HG02943 (cell line): ENCODE measurements around the gene OCIAD2.
"Not testable (repeated sequence)": the region's sequence is repeated elsewhere in the genome, so short reads cannot be mapped to it uniquely, and the experiment has no call there.

Experiments used
- ATAC-seq: cut with Tn5 transposase; IDR thresholded peaks from one replicate; pipeline ENCODE4 v1.9.1; 2021; ENCODE audit warnings: mild to moderate bottlenecking, low read depth, moderate library complexity; ENCODE audit not compliant: unreplicated experiment

OCIAD2 gene

GRCh38 chr4:48858130-48858529 lies 48.4 kb downstream of the OCIAD2 start:
- ATAC-seq: no peak

- ATAC-seq: no peak
Observed at GRCh38 chr4:48854982-48855381, 51.6 kb downstream of the OCIAD2 start.

GRCh38 chr4:48854395-48854683 lies 52.2 kb downstream of the OCIAD2 start:
- ATAC-seq: no peak

GRCh38 chr4:48853604-48854394 lies 52.8 kb downstream of the OCIAD2 start:
- ATAC-seq: no peak

- ATAC-seq: no peak
Observed at GRCh38 chr4:48851651-48852050, 54.9 kb downstream of the OCIAD2 start.

GRCh38 chr4:48848799-48849198 lies 57.8 kb downstream of the OCIAD2 start:
- ATAC-seq: not testable (repeated sequence)

GRCh38 chr4:48844843-48845242 lies 61.7 kb downstream of the OCIAD2 start:
- ATAC-seq: no peak

- no peak for ATAC-seq
Observed at GRCh38 chr4:48841045-48841827, 65.3 kb downstream of the OCIAD2 start.

- no peak for ATAC-seq
Observed at GRCh38 chr4:48836658-48837057, 69.9 kb downstream of the OCIAD2 start.
